HG02884 (cell line): Measurements from ENCODE around the gene SULT1A2.
"Not testable (repeated sequence)": the region's sequence is repeated elsewhere in the genome, so short reads cannot be mapped to it uniquely, and the experiment has no call there.

Experiments used
- ATAC-seq: cut with Tn5 transposase; IDR thresholded peaks from one replicate; pipeline ENCODE4 v1.9.1; 2021; ENCODE audit warnings: mild to moderate bottlenecking, moderate library complexity; ENCODE audit not compliant: unreplicated experiment

Gene SULT1A2

GRCh38 chr16:28592511-28592910 is 4.3 kb downstream of the SULT1A2 start:
- no peak for ATAC-seq

GRCh38 chr16:28591355-28591754 is 5.5 kb downstream of the SULT1A2 start:
- no peak for ATAC-seq

- ATAC-seq: no peak
These were observed 6.2 kb downstream of the SULT1A2 start for GRCh38 chr16:28590384-28591340.

GRCh38 chr16:28589930-28590329 is 6.9 kb downstream of the SULT1A2 start:
- ATAC-seq: no peak

- no peak for ATAC-seq
These were observed 7.8 kb downstream of the SULT1A2 start for GRCh38 chr16:28589069-28589468.

GRCh38 chr16:28587386-28587785 is 9.5 kb downstream of the SULT1A2 start:
- ATAC-seq: no peak

GRCh38 chr16:28586466-28586865 is 10.4 kb downstream of the SULT1A2 start:
- no peak for ATAC-seq

GRCh38 chr16:28585674-28586073 is 11.2 kb downstream of the SULT1A2 start:
- ATAC-seq: no peak

GRCh38 chr16:28580726-28581315 is 16.0 kb downstream of the SULT1A2 start:
- no peak for ATAC-seq

GRCh38 chr16:28575446-28576109 is 21.3 kb downstream of the SULT1A2 start:
- no peak for ATAC-seq

GRCh38 chr16:28574925-28575324 is 21.9 kb downstream of the SULT1A2 start:
- no peak for ATAC-seq

- no peak for ATAC-seq
These were observed 22.8 kb downstream of the SULT1A2 start for GRCh38 chr16:28573738-28574718.

GRCh38 chr16:28572696-28573510 is 23.9 kb downstream of the SULT1A2 start:
- ATAC-seq: no peak

- no peak for ATAC-seq
These were observed 26.7 kb downstream of the SULT1A2 start for GRCh38 chr16:28569968-28570752.

GRCh38 chr16:28569021-28569420 is 27.8 kb downstream of the SULT1A2 start:
- ATAC-seq: no peak

GRCh38 chr16:28567292-28567691 is 29.6 kb downstream of the SULT1A2 start:
- no peak for ATAC-seq

GRCh38 chr16:28566233-28566925 is 30.5 kb downstream of the SULT1A2 start:
- ATAC-seq: not testable (repeated sequence)

GRCh38 chr16:28563218-28563617 is 33.6 kb downstream of the SULT1A2 start:
- ATAC-seq: no peak
